ENCODE measurements around the gene LEFTY2.

DNA sequence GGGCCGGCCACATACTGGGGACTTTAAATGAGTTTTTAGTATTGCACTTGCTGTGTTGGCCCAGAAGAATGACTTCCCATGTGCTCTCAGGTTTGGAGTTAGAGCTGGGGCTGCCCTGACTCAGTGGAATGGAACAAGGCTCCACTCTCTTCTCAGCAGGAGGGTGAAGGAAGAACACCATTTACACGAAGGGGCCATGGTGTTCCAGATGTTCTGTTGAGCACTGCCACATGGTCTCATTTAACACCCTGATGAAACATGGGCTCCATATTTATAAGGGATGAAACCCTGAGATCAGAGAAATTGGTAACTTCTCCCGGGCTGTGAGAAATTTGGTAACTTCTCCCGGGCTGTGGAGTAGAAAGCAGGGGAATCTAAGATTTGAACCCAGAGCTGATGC lies 22.7 kb downstream of the LEFTY2 start:
- TF ChIP-seq, protein P1, sequence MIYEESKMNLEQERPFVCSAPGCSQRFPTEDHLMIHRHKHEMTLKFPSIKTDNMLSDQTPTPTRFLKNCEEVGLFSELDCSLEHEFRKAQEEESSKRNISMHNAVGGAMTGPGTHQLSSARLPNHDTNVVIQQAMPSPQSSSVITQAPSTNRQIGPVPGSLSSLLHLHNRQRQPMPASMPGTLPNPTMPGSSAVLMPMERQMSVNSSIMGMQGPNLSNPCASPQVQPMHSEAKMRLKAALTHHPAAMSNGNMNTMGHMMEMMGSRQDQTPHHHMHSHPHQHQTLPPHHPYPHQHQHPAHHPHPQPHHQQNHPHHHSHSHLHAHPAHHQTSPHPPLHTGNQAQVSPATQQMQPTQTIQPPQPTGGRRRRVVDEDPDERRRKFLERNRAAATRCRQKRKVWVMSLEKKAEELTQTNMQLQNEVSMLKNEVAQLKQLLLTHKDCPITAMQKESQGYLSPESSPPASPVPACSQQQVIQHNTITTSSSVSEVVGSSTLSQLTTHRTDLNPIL (CRISPR knock-in tag; IDR thresholded peaks at IDR 0.05; ENCODE audit: low read depth) = no peak
- TF ChIP-seq ZNF8 (CRISPR knock-in tag; IDR thresholded peaks at IDR 0.05) (no peak), ZC3H10 (CRISPR knock-in tag; IDR thresholded peaks at IDR 0.05) (no peak), ISL1 (CRISPR knock-in tag; IDR thresholded peaks at IDR 0.05) (no peak), GLIS3 (CRISPR knock-in tag; IDR thresholded peaks at IDR 0.05) (no peak), SNAI2 (CRISPR knock-in tag; IDR thresholded peaks at IDR 0.05) (no peak), ZFP30 (CRISPR knock-in tag; IDR thresholded peaks at IDR 0.05) (no peak), ARNTL (CRISPR knock-in tag; IDR thresholded peaks at IDR 0.05; ENCODE audit: borderline replicate concordance, low read depth) (no peak)
- TF ChIP-seq, protein P2, sequence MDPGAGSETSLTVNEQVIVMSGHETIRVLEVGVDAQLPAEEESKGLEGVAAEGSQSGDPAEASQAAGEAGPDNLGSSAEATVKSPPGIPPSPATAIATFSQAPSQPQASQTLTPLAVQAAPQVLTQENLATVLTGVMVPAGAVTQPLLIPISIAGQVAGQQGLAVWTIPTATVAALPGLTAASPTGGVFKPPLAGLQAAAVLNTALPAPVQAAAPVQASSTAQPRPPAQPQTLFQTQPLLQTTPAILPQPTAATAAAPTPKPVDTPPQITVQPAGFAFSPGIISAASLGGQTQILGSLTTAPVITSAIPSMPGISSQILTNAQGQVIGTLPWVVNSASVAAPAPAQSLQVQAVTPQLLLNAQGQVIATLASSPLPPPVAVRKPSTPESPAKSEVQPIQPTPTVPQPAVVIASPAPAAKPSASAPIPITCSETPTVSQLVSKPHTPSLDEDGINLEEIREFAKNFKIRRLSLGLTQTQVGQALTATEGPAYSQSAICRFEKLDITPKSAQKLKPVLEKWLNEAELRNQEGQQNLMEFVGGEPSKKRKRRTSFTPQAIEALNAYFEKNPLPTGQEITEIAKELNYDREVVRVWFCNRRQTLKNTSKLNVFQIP (CRISPR knock-in tag; IDR thresholded peaks at IDR 0.05; ENCODE audit: borderline replicate concordance, low read depth) = no peak
- TF ChIP-seq, protein P3, sequence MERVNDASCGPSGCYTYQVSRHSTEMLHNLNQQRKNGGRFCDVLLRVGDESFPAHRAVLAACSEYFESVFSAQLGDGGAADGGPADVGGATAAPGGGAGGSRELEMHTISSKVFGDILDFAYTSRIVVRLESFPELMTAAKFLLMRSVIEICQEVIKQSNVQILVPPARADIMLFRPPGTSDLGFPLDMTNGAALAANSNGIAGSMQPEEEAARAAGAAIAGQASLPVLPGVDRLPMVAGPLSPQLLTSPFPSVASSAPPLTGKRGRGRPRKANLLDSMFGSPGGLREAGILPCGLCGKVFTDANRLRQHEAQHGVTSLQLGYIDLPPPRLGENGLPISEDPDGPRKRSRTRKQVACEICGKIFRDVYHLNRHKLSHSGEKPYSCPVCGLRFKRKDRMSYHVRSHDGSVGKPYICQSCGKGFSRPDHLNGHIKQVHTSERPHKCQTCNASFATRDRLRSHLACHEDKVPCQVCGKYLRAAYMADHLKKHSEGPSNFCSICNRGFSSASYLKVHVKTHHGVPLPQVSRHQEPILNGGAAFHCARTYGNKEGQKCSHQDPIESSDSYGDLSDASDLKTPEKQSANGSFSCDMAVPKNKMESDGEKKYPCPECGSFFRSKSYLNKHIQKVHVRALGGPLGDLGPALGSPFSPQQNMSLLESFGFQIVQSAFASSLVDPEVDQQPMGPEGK (CRISPR knock-in tag; IDR thresholded peaks at IDR 0.05; ENCODE audit: borderline replicate concordance) = no peak
